WI38 (cell line): ENCODE results near the gene FKBP8.
"Not testable (repeated sequence)": the region's sequence is repeated elsewhere in the genome, so short reads cannot be mapped to it uniquely, and the experiment has no call there.

Experiments
- H3K4me3 ChIP-seq: 2 replicates; pipeline ENCODE4 v1.5.1; 2011; ENCODE audit warnings: low read depth, mild to moderate bottlenecking, control low read depth, low read length
- CTCF ChIP-seq: IDR thresholded peaks from 2 replicates; pipeline ENCODE4 v1.5.1; 2012; ENCODE audit warnings: low read depth, mild to moderate bottlenecking, control low read depth, low read length

The FKBP8 gene

GRCh38 chr19:18542941-18543813 is at the start of gene FKBP8:
FKBP8 (minus strand) TSS chr19:18543573; CDS start chr19:18541970, 1,603 bp downstream.
- peak within 1 kb of the TSS; percentile 70 for H3K4me3 ChIP-seq
- no peak for TF ChIP-seq CTCF

GRCh38 chr19:18592732-18593131 is 49.4 kb upstream of the FKBP8 start:
- H3K4me3 ChIP-seq = not testable (repeated sequence)

GRCh38 chr19:18591735-18592385 is 48.5 kb upstream of the FKBP8 start:
- TF ChIP-seq CTCF = no peak
- no peak overlapping the region for H3K4me3 ChIP-seq

- no peak overlapping the region; the same call in 1 of the 2 replicates for H3K4me3 ChIP-seq
- TF ChIP-seq CTCF = 0 out of 2 replicates have a peak, but pooled peaks have one; percentile 3
Measured at GRCh38 chr19:18590273-18591272, 47.2 kb upstream of the FKBP8 start.

GRCh38 chr19:18589380-18590272 is 46.3 kb upstream of the FKBP8 start:
- H3K4me3 ChIP-seq = peak overlapping the region; percentile 79
- 0 out of 2 replicates have a peak, but pooled peaks have one; percentile 9 for TF ChIP-seq CTCF

- TF ChIP-seq CTCF = peak; percentile 84
- H3K4me3 ChIP-seq = peak within 1 kb of the TSS; percentile 79
Measured at GRCh38 chr19:18588611-18589379, 45.4 kb upstream of the FKBP8 start, which contains the start of gene REX1BD. REX1BD (plus strand) TSS chr19:18588798; CDS start chr19:18588802, 4 bp downstream.
